Cardiac muscle cell (in vitro differentiated cells and primary cell): ENCODE results near the gene DHX58. TPM values are rescaled to one million over a fixed set of nuclear protein-coding genes. Genes with fewer than 3 reads are reported as not detected.
A peak's percentile ranks its signal among the peaks of the same experiment; 100 is the strongest.

ENCODE experiments used
- DNase-seq, 2 donors: peaks; one replicate each; pipeline versions ENCODE4 v3.0.0 to v3.0.0-alpha.2; 2010 to 2017; ENCODE audit warnings: low read depth in 1 of 2, low spot score in 1 of 2
- H3K27ac ChIP-seq: fragments of 200-600 bp; sonication (generic); 2 replicates; pipeline ENCODE4 v1.5.1; 2016
- H3K27me3 ChIP-seq: fragments of 200-600 bp; sonication (generic); 2 replicates; pipeline ENCODE4 v1.6.0; 2016; ENCODE audit warnings: control low read depth
- H3K36me3 ChIP-seq: fragments of 200-600 bp; sonication (generic); 2 replicates; pipeline ENCODE4 v1.5.1; 2016; ENCODE audit warnings: control low read depth
- H3K4me1 ChIP-seq: fragments of 200-600 bp; sonication (generic); 2 replicates; pipeline ENCODE4 v1.8.1; 2017; ENCODE audit warnings: low read depth, mild to moderate bottlenecking, mixed run types
- H3K4me3 ChIP-seq: fragments of 200-600 bp; sonication (generic); 2 replicates; pipeline ENCODE4 v1.5.1; 2016; ENCODE audit warnings: mild to moderate bottlenecking
- H3K9me3 ChIP-seq: fragments of 200-600 bp; sonication (generic); 2 replicates; pipeline ENCODE4 v1.5.1; 2017; ENCODE audit warnings: low read depth, mild to moderate bottlenecking, control low read depth
- CTCF ChIP-seq: IDR thresholded peaks from 2 replicates; pipeline ENCODE4 v1.5.1; 2012; ENCODE audit warnings: low read depth, mild to moderate bottlenecking, low read length
- polyA plus RNA-seq: library from polyadenylated mRNA; unstranded; fragments of >200 nt; fragmentation: Nextera tagmentation; extraction: Ambion mirVana; gene quantifications from 2 replicates; pipeline ENCODE4 v1.2.1, GENCODE V29; 2016
- total RNA-seq: library from RNA; depleted of rRNA; stranded (reverse); fragments of >200 nt; gene quantifications from 2 replicates; pipeline ENCODE4 v1.2.3, GENCODE V29; 2016

Gene DHX58
- total and polyA plus RNA-seq, 2 experiments from 2014 or later, result 0.42 TPM; not detected in 1

DNA sequence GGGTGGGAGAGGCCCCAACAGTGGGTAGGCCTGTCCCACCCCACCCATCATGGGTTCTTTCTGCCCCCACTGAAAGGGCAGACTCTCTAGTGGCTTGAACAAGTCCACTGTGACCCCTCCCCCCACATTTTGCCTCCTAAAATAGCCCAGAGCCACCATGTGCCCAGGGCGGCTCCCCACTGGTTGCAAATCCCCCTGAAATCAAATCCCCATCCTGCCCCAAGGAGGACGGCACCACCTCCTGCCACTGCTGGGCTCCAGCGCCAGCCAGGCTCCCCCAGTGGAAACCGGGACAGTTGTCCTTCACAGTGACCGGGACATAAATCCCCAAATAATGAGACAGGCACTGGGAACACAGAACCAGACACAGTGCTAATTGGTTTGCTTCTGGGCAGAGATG lies 34.8 kb downstream of the DHX58 start:
- Histone ChIP-seq H3K9me3 (no peaks in the 10 kb centered on the region), H3K4me3 (no peak overlapping the region), H3K27me3 (peaks cover 5% of the 10 kb centered on the region), H3K36me3 (no peaks in the 10 kb centered on the region), H3K4me1 (peaks cover 9% of the 10 kb centered on the region), H3K27ac (no peak overlapping the region)
- no peak for TF ChIP-seq CTCF
- DNase-seq, result no peak

DNA sequence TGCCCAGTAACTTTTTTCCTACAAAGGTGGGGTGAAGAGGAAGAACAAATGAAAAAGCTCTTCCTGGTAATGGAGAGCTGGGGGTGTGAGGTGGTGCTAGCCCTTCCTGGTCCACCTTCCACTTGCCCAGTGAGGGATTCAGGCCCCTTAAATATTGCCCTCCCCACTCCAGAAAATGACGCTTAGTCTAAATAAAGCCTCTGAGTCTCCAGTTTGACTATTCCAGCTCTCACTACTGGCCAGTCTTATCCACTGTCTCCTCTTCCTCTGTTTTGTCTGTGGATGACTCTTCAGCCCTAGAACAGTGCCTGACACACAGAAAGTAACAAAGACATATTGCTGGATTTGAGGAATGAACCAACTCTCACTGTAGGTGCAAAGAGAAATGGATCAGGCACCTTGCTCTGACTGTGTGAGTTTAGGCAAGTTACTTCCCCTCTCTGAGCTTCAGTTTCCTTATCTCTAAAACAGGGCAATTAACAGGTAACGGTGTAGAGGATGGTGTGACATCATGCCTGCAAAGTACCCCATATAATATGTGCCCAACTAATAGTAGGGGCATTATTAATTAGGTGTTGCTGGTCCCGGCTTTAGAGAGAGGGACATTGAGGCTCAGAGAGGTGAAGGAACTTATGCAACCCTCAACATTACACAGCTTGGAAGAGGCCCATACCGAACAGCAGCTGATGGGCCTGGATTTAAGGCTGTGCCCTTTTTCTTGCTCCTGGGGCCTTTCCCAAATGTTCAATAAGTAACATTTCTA lies 35.5 kb downstream of the DHX58 start:
- Histone ChIP-seq H3K9me3 (no peaks in the 10 kb centered on the region), H3K27ac (no peak overlapping the region), H3K4me1 (peaks cover 9% of the 10 kb centered on the region), H3K36me3 (no peaks in the 10 kb centered on the region), H3K27me3 (peaks cover 12% of the 10 kb centered on the region), H3K4me3 (no peak overlapping the region)
- DNase-seq, result no peak
- no peak for TF ChIP-seq CTCF

- Histone ChIP-seq H3K27ac (no peak overlapping the region), H3K4me1 (peaks cover 9% of the 10 kb centered on the region), H3K4me3 (no peak overlapping the region), H3K27me3 (peaks cover 18% of the 10 kb centered on the region), H3K36me3 (no peaks in the 10 kb centered on the region), H3K9me3 (no peaks in the 10 kb centered on the region)
- no peak for DNase-seq
- TF ChIP-seq CTCF, result no peak
Measured at GRCh38 chr17:42075789-42076188, 36.7 kb downstream of the DHX58 start.

DNA sequence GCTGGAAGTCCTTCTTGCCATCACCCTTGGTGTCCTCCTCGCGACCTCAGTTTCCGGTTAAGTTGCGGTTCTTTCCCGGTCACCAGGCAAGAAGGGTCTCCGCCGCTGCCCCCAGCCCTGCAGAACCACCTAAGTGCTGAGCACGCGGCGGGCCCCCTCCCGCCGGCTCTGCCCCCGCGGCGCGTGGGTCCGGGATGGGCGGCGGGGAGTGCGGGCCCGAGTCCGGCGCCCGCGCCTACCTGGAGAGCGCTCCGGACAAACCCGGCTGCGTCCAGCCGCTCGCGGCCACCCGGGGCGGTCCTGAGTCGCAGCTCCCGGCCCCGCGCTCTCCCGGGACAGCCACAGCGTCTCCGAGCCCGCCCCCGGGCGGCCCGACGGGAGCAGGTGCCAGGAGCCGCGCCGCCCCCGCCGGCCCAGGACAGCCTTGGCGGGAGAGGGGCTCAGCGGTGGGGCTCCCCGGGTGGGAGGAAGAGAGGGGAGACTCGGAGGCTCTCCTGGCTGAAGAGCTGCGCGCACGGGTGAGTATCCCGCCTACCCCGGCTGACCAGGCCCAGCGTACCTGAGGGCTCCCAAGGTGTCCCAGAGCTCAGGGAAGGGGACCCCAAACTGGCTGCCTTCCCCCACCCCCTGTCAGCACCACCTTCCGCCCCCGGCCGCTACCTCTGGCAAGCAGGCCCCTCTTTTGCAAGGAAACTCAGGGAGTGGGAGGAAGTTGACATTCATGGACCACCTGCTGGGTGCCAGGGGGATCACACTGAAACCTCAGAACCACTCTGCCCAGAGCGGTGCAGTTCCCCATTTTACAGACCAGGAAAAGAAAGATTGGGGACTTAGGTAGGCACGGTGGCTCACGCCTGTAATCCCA lies 40.0 kb downstream of the DHX58 start:
- H3K27me3 ChIP-seq, result peaks cover 18% of the 10 kb centered on the region
- peak overlapping the region; percentile 30 for H3K4me3 ChIP-seq
- no peak for TF ChIP-seq CTCF
- peaks cover 2% of the 10 kb centered on the region for H3K4me1 ChIP-seq
- H3K9me3 ChIP-seq, result no peaks in the 10 kb centered on the region
- no peak overlapping the region for H3K27ac ChIP-seq
- no peaks in the 10 kb centered on the region for H3K36me3 ChIP-seq
- DNase-seq, result peak in 1 of 2 donors; percentile 72

DNA sequence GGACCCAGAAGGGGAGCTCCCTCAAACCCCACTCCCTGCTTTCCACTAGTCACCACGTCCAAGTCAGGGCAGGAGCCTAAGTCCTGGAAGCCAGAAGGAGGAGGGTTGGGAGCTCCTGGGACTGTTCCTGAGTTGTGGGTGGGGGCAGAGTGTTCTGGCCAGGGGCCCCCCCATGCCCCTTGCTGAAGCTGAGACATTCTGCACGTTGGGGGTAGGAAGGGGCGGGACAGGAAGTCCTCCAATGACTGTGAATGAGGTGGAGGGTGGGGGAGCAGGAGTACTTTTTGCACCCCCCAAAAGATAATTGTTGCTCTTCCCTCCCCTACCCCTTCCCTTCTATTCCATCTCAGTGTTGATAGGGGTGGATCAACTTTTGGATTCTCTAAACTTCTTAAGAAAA lies 40.7 kb downstream of the DHX58 start:
- H3K4me3 ChIP-seq, result peak overlapping the region; percentile 30
- no peaks in the 10 kb centered on the region for H3K36me3 ChIP-seq
- no peak for TF ChIP-seq CTCF
- peaks cover 18% of the 10 kb centered on the region for H3K27me3 ChIP-seq
- no peak overlapping the region for H3K27ac ChIP-seq
- H3K4me1 ChIP-seq, result no peaks in the 10 kb centered on the region
- no peaks in the 10 kb centered on the region for H3K9me3 ChIP-seq
- no peak for DNase-seq
